SK-N-SH (cell line): Measurements from ENCODE around the gene UVRAG. TPM values are rescaled to one million over a fixed set of nuclear protein-coding genes. Genes with fewer than 3 reads are reported as not detected.
A peak's percentile ranks its signal among the peaks of the same experiment; 100 is the strongest.

Experiments used
- CTCF ChIA-PET: fragments of 300-600, 350-600 bp; formaldehyde crosslinking; extraction: SDS; loops from one replicate; lab custom pipeline; 2021; lab: Yijun Ruan, JAX
- POLR2A ChIA-PET: fragments of 350-600 bp; sonication (Branson Sonifier 250); formaldehyde crosslinking; extraction: SDS; loops from one replicate; lab custom pipeline; 2020; ENCODE audit warnings: antibody characterized with exemption, inconsistent platforms; lab: Yijun Ruan, JAX
- DNase-seq: peaks from one replicate; pipeline ENCODE4 v3.0.0; 2012
- H2AFZ ChIP-seq: fragments of 200-600 bp; sonication (generic); 2 replicates; pipeline ENCODE4 v1.8.1; 2016; ENCODE audit warnings: antibody characterized with exemption, mild to moderate bottlenecking, low read depth
- H3F3A ChIP-seq: fragments of 200-600 bp; sonication (generic); replicated peaks from 2 replicates; pipeline ENCODE3; 2016; ENCODE audit warnings: antibody characterized with exemption, mild to moderate bottlenecking; ENCODE audit not compliant: insufficient read depth
- H3K27ac ChIP-seq, 2 experiments: fragments of 200-500 bp in 1 of 2; fragments of 200-600 bp in 1 of 2; sonication (Bioruptor generic) in 1 of 2; sonication (generic), shearing (Covaris generic) in 1 of 2; 2 replicates each; pipeline versions ENCODE4 v1.5.1 to v1.6.1; 2014 to 2016; ENCODE audit warnings: low read depth in 2 of 2, inconsistent platforms in 1 of 2, low read length in 1 of 2, mild to moderate bottlenecking in 1 of 2, mixed read lengths in 1 of 2
- H3K27me3 ChIP-seq: fragments of 200-600 bp; sonication (generic), shearing (Covaris generic); 2 replicates; pipeline ENCODE4 v1.6.1; 2016; ENCODE audit warnings: mixed run types; ENCODE audit not compliant: insufficient read depth
- H3K36me3 ChIP-seq, 2 experiments: fragments of 200-500 bp in 1 of 2; fragments of 200-600 bp in 1 of 2; sonication (Bioruptor generic) in 1 of 2; sonication (generic) in 1 of 2; replicated peaks in 1 of 2; 2 replicates each; pipeline versions ENCODE3 to v1.5.1; 2014 to 2016; ENCODE audit warnings: low read length in 1 of 2, mild to moderate bottlenecking in 1 of 2; ENCODE audit not compliant: insufficient read depth in 2 of 2, control insufficient read depth in 1 of 2
- H3K4me1 ChIP-seq, 2 experiments: fragments of 200-500 bp in 1 of 2; fragments of 200-600 bp in 1 of 2; sonication (Bioruptor generic) in 1 of 2; sonication (generic), shearing (Covaris generic) in 1 of 2; 2 replicates each; pipeline versions ENCODE4 v1.5.1 to v1.6.1; 2014 to 2016; ENCODE audit warnings: low read depth in 1 of 2, low read length in 1 of 2, mixed run types in 1 of 2; ENCODE audit not compliant: insufficient read depth in 2 of 2, control insufficient read depth in 1 of 2
- H3K4me2 ChIP-seq: fragments of 200-600 bp; sonication (generic), shearing (Covaris generic); 2 replicates; pipeline ENCODE4 v1.6.1; 2017; ENCODE audit warnings: mixed run types
- H3K4me3 ChIP-seq, 2 experiments: fragments of 200-500 bp in 1 of 2; fragments of 200-600 bp in 1 of 2; sonication (Bioruptor generic) in 1 of 2; sonication (generic), shearing (Covaris generic) in 1 of 2; 2 replicates each; pipeline versions ENCODE4 v1.5.1 to v1.8.1; 2014 to 2016; ENCODE audit warnings: low read depth in 2 of 2, inconsistent platforms in 1 of 2, low read length in 1 of 2, mild to moderate bottlenecking in 1 of 2, mixed read lengths in 1 of 2, moderate library complexity in 1 of 2
- H3K79me2 ChIP-seq: fragments of 200-600 bp; sonication (generic); 2 replicates; pipeline ENCODE4 v1.8.1; 2017; ENCODE audit warnings: mild to moderate bottlenecking; ENCODE audit not compliant: insufficient read depth
- H3K9ac ChIP-seq: fragments of 200-600 bp; sonication (generic); 2 replicates; pipeline ENCODE4 v1.6.1; 2017; ENCODE audit warnings: mixed run types
- H3K9me2 ChIP-seq: fragments of 200-600 bp; sonication (generic); 2 replicates; pipeline ENCODE4 v1.6.1; 2017; ENCODE audit warnings: mixed run types
- H3K9me3 ChIP-seq: fragments of 200-600 bp; sonication (generic); 2 replicates; pipeline ENCODE4 v1.6.1; 2017; ENCODE audit warnings: mixed run types, mild to moderate bottlenecking, moderate library complexity
- H4K20me1 ChIP-seq: fragments of 200-600 bp; sonication (generic); 2 replicates; pipeline ENCODE4 v1.6.1; 2017; ENCODE audit warnings: mild to moderate bottlenecking, mixed run types; ENCODE audit not compliant: insufficient read depth
- FOSL2 ChIP-seq: IDR thresholded peaks from 2 replicates; pipeline ENCODE4 v1.4.0; 2012; ENCODE audit warnings: low read depth, mild to moderate bottlenecking, moderate library complexity, borderline replicate concordance
- FOXJ3 ChIP-seq: sonication (generic); formaldehyde crosslinking; IDR thresholded peaks from 2 replicates; pipeline ENCODE4 v1.5.1; 2020; ENCODE audit warnings: mild to moderate bottlenecking, missing genetic modification reagents
- GATA2 ChIP-seq: sonication (generic); formaldehyde crosslinking; IDR thresholded peaks from 2 replicates; pipeline ENCODE4 v1.5.0; 2020; ENCODE audit warnings: mild to moderate bottlenecking, missing genetic modification reagents
- IRF3 ChIP-seq: fragments of 150-350 bp; IDR thresholded peaks from 2 replicates; pipeline ENCODE4 v1.6.1; 2016; ENCODE audit warnings: mild to moderate bottlenecking, low read depth, low read length
- JUND ChIP-seq: IDR thresholded peaks from 2 replicates; pipeline ENCODE4 v1.4.0; 2012
- MAX ChIP-seq: IDR thresholded peaks from 2 replicates; pipeline ENCODE4 v1.4.0; 2012; ENCODE audit warnings: low read depth
- MXI1 ChIP-seq: IDR thresholded peaks from 2 replicates; pipeline ENCODE4 v1.6.1; 2012; ENCODE audit warnings: mild to moderate bottlenecking, low read depth, low read length, improper control_type of control experiment
- PBX3 ChIP-seq: IDR thresholded peaks from 2 replicates; pipeline ENCODE4; 2012
- RCOR1 ChIP-seq: fragments of 150-350 bp; IDR thresholded peaks from 2 replicates; pipeline ENCODE4 v1.6.1; 2017; ENCODE audit warnings: antibody characterized with exemption, low read length
- SMC3 ChIP-seq: IDR thresholded peaks from 2 replicates; pipeline ENCODE4 v1.6.1; 2012; ENCODE audit warnings: low read depth, low read length, improper control_type of control experiment
- TAF1 ChIP-seq: IDR thresholded peaks from 2 replicates; pipeline ENCODE4 v1.6.1; 2012; ENCODE audit warnings: low read depth, mild to moderate bottlenecking, low read length, moderate library complexity, borderline replicate concordance
- TCF12 ChIP-seq: IDR thresholded peaks from 2 replicates; pipeline ENCODE4 v1.4.0; 2012
- YY1 ChIP-seq: IDR thresholded peaks from 2 replicates; pipeline ENCODE4 v1.4.0; 2012; ENCODE audit warnings: low read depth, mild to moderate bottlenecking
- WGBS: methylation state at CpG from one replicate; pipeline ENCODE4 v1.1.6; 2017; ENCODE audit warnings: low lambda C conversion rate; 5-methylcytosine and 5-hydroxymethylcytosine counted together
- polyA plus RNA-seq, 3 experiments: library from polyadenylated mRNA; depleted of rRNA; stranded (reverse); fragments of >200 nt; gene quantifications; 2 replicates each; pipeline ENCODE4 v1.2.3, GENCODE V29; 2012
- TF ChIP-seq, protein P1 (sequence below): IDR thresholded peaks from 2 replicates; pipeline ENCODE4 v1.6.1; 2012; ENCODE audit warnings: mild to moderate bottlenecking, low read depth, low read length, moderate library complexity

UVRAG gene
- polyA plus RNA-seq, 1 of the 3 experiments (the other 2 are of a cell fraction): 5.8 TPM

- Histone ChIP-seq H3F3A (no peaks in the 10 kb centered on the region), H3K9me2 (no peaks in the 10 kb centered on the region), H3K27me3 (no peaks in the 10 kb centered on the region), H3K27ac (no peak overlapping the region), H2AFZ (no peak overlapping the region), H3K4me3 (no peak overlapping the region), H3K79me2 (no peaks in the 10 kb centered on the region), H3K36me3 (peaks cover 0 to 6% of the 10 kb centered on the region in 2 experiments), H4K20me1 (no peaks in the 10 kb centered on the region), H3K4me1 (no peaks in the 10 kb centered on the region), H3K9me3 (no peaks in the 10 kb centered on the region), H3K4me2 (no peak overlapping the region), H3K9ac (no peak overlapping the region)
- DNase-seq: no peak
- TF ChIP-seq PBX3 (no peak), GATA2 (CRISPR knock-in tag) (no peak), IRF3 (no peak)
- ChIA-PET POLR2A (no interaction called here), CTCF (no interaction called here)
- WGBS: 100% methylated on average over 3 of the region's 3 CpGs
Observed at GRCh38 chr11:76064192-76064591, 249.2 kb downstream of the UVRAG start.

- Histone ChIP-seq H3K4me1 (no peaks in the 10 kb centered on the region), H3K4me2 (no peak overlapping the region), H3K36me3 (peaks cover 0 to 6% of the 10 kb centered on the region in 2 experiments), H3K9me2 (no peaks in the 10 kb centered on the region), H3K79me2 (no peaks in the 10 kb centered on the region), H4K20me1 (no peaks in the 10 kb centered on the region), H3K9me3 (no peaks in the 10 kb centered on the region), H3K27ac (no peak overlapping the region), H3K9ac (no peak overlapping the region), H3F3A (no peaks in the 10 kb centered on the region), H3K27me3 (no peaks in the 10 kb centered on the region), H2AFZ (no peak overlapping the region), H3K4me3 (no peak overlapping the region)
- TF ChIP-seq YY1: no peak
- TF ChIP-seq GATA2 (CRISPR knock-in tag): no peak
- peak; percentile 50 for TF ChIP-seq PBX3
- no peak for TF ChIP-seq SMC3
- no peak for TF ChIP-seq RCOR1
- TF ChIP-seq TAF1: no peak
- no peak for TF ChIP-seq FOXJ3
- TF ChIP-seq FOSL2: peak; percentile 35; the same call in 1 of the 2 replicates
- TF ChIP-seq MAX: peak; percentile 39; the same call in 1 of the 2 replicates
- peak; percentile 51 for TF ChIP-seq JUND
- peak; percentile 45; the same call in 1 of the 2 replicates for TF ChIP-seq TCF12
- no peak for TF ChIP-seq MXI1
- TF ChIP-seq, protein P1, sequence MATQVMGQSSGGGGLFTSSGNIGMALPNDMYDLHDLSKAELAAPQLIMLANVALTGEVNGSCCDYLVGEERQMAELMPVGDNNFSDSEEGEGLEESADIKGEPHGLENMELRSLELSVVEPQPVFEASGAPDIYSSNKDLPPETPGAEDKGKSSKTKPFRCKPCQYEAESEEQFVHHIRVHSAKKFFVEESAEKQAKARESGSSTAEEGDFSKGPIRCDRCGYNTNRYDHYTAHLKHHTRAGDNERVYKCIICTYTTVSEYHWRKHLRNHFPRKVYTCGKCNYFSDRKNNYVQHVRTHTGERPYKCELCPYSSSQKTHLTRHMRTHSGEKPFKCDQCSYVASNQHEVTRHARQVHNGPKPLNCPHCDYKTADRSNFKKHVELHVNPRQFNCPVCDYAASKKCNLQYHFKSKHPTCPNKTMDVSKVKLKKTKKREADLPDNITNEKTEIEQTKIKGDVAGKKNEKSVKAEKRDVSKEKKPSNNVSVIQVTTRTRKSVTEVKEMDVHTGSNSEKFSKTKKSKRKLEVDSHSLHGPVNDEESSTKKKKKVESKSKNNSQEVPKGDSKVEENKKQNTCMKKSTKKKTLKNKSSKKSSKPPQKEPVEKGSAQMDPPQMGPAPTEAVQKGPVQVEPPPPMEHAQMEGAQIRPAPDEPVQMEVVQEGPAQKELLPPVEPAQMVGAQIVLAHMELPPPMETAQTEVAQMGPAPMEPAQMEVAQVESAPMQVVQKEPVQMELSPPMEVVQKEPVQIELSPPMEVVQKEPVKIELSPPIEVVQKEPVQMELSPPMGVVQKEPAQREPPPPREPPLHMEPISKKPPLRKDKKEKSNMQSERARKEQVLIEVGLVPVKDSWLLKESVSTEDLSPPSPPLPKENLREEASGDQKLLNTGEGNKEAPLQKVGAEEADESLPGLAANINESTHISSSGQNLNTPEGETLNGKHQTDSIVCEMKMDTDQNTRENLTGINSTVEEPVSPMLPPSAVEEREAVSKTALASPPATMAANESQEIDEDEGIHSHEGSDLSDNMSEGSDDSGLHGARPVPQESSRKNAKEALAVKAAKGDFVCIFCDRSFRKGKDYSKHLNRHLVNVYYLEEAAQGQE: no peak
- ChIA-PET CTCF (no interaction called here), POLR2A (no interaction called here)
- DNase-seq: no peak
- WGBS: 74% methylated on average over 2 of the region's 2 CpGs
Observed at GRCh38 chr11:76067099-76067498, 252.1 kb downstream of the UVRAG start.
